NCI-H2029 (cell line): ENCODE results near the gene NDUFS5.
"Not testable (repeated sequence)": the region's sequence is repeated elsewhere in the genome, so short reads cannot be mapped to it uniquely, and the experiment has no call there.

Experiments
- DNase-seq: peaks from one replicate; lab custom pipeline; 2025; lab: John Stamatoyannopoulos, UW

Gene NDUFS5

DNA sequence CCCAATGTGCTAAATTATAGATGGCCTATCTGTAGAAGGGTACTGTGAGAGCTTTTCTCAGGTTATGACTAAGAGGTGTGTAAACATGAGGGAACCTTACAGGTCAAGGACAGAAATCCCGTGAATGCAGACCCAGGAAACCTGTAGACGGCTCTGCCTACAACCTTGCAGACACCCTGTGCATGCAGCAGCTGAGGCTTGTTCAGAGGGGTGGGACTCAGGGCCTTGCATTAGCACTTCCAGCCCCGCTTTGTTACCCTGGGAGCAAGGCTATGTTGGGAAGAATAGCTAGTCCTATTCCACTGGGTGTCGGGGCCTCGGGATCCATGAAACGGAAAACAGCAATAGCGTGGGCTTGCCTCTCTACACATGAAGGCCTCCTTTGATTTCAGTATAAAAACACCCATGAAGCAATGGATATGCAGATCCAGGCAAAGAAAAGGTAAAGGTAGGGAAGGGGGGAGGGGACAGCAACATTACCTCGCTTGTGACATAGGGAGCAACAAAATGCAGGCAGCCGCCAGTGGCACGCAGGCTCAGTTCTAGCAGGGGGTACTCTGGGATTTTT lies 9.5 kb upstream of the NDUFS5 start:
- DNase-seq: no peak

DNA sequence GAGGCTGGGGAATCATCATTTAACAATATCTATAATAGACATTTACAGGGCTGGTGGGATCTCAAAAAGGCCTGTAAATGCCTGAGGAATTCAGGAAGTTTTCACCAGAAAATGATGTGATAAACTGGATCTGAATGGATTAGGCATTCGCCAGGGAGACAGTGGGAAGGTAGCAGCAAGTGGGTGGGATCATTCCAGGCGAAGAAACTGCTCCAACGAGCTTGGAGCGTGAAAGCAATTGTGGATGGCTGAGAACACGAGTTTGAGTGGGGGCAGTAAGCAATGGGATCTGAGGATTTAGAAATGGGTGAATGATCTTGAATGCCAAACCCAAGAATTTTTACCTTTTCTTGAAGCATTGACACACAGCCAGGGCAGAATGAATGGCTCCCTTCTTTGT lies 8.9 kb upstream of the NDUFS5 start:
- DNase-seq: no peak

DNA sequence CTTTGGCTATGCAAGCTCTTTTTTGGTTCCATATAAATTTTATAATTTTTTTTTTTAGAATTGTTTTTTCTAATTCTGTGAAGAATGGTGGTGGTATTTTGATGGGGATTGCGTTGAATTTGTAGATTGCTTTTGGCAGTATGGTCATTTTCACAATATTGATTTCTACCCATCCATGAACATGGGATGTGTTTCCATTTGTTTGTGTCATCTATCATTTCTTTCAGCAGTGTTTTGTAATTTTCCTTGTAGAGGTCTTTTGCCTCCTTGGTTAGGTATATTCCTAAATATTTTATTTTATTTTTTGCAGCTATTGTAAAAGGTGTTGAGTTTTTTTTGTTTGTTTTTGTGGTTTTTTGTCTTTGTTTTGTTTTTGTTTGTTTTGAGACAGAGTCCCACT lies 5.7 kb upstream of the NDUFS5 start:
- DNase-seq: not testable (repeated sequence)

DNA sequence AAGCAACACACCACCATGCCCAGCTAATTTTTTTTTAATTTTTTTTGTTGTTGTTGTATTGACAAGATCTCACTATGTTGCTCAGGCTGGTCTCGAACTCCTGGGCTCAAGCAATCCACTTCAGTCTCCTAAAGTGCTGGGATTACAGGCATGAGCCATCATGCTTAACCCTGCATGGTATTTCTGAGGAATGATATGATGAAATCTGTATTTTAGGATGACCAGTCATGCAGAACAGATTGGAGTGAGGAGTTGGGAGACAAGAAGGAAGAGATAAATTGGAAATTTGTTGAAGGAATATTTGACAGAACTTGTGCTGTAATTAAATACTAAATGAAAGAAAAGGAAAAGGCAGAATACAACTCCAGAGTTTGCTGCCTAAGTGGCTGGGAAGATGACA lies 4.7 kb upstream of the NDUFS5 start:
- no peak for DNase-seq

DNA sequence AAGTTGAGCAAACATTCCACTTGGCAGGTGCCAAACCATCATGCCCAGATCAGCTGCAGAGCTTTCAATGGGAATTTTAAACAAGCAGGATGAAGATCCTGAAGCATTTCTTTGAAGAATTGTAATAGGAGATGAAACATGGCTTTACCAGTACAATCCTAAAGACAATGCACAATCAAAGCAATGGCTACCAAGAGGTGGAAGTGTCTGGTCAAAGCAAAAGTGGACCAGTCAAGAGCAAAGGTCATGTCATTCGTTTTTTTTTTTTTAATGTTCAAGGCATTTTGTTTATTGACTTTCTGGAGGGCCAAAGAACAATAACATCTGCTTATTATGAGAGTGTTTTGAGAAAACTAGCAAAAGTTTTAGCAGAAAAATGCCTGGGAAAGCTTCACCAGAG lies 3.0 kb upstream of the NDUFS5 start:
- no peak for DNase-seq

DNA sequence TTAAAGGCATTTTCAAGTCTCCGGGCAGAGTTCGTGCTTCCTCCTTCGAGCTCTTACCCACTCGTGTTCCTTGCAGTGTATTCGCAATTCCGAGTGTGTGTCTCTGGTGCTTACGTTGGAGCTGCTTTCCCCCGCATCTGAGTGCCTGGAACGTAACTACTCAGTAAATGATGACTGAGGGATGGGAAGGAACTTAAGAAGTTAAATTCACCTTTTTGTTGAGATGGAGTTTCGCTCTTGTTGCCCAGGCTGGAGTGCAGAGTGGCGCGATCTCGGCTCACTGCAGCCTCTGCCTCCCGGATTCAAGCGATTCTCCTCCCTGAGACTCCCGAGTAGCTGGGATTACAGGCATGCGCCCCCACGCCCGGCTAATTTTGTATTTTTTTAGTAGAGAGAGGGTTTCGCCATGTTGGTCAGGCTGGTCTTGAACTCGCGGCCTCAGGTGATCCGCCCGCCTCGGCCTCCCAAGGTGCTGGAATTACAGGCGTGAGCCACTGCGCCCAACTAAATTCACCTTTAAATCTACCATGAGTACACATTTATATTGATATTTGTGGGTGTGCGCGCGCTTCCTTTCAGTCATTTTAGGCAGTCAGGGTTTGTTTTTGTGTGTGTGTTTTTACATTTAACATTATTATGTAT lies 837 bp downstream of the NDUFS5 start:
- DNase-seq: no peak

DNA sequence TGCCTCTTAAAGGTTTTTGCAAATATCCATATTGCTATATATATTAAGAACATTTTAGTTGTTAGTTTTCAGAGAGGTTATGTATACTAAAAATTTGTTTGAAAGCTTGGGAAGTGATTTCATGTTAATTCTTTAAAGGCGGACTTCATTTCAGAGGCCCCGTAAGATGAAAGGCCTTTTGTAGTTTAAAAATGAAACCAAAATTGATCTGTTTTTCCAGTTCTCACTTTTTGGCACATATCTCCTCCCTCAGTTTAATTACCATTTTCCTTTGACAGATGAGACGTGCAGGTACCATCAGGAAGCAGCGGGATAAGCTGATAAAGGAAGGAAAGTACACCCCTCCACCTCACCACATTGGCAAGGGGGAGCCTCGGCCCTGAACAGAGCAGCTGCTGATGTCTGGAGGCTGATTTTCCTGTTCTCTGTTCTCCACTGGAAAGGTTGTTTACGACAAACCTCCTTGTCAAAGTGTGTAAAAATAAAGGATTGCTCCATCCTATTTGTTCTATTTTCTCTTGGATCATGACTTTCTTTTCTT lies 8.0 kb downstream of the NDUFS5 start:
- no peak for DNase-seq

DNA sequence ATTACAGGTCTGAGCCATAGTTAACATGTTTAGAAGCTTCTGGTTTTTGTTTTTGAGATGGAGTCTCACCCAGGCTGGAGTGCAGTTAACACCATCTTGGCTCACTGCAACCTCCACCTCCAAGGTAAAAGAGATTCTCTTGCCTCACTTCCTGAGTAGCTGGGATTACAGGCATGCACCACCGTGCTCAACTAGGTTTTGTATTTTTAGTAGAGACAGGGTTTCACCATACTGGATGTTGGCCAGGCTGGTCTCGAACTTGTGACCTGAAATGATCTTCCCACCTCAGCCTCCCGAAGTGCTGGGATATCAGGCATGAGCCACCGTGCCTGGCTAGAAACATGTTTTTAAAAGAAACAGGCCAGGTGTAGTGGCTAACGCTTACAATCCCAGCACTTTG lies 10.5 kb downstream of the NDUFS5 start:
- DNase-seq: no peak

DNA sequence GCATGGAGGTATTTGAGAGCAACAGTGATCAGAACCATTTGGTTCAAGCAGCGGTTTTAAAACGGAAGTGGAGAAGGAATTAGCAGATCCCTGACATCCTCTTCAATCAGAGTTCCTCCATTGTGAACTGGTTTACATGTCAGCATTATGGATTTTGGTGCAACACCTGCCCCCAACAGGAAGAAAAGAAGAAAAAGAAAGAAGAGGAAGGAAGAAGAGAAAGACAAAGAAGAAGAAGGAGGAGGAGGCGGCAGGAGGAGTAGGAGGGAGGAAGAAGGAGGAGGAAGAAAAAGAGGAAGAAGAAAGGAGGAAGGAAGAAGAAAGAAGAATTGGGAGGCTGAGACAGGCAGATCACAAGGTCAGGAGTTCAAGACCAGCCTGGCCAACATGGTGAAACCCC lies 17.4 kb downstream of the NDUFS5 start:
- DNase-seq: no peak

DNA sequence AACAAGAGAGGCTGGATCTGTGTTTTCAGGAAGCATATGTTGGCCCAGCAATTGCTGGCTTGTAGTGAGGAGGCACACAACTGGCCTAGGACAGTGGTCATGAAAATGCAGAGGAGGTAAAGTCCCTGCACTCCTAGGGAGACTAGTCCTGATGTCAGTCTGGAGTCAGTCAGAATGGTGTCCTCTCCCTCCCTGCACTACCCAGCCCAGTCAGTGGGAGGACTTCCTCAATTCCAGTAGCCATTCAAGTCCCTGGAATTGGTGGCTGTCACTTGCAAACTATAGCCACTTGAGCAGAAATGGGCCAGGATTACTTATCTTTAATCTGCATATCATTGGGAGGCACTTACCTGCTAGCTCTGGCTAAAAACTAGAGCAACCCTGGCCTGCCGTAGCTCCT lies 18.6 kb downstream of the NDUFS5 start:
- no peak for DNase-seq

DNA sequence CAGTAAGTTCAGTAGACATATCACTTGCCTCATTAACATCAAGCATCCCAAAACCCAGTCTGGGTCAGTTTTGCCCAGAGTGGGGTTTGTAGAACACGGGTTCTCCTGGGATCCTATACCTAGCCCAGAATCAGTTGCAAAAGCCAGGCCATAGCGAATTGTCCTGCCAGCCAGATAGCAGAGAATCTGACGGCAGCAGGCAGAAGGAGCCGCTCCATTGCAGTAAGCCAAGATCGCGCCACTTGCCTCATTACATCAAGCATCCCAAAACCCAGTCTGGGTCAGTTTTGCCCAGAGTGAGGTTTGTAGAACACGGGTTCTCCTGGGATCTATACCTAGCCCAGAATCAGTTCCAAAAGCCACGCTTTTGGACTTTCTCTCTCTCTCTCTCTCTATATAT lies 19.1 kb downstream of the NDUFS5 start:
- no peak for DNase-seq

DNA sequence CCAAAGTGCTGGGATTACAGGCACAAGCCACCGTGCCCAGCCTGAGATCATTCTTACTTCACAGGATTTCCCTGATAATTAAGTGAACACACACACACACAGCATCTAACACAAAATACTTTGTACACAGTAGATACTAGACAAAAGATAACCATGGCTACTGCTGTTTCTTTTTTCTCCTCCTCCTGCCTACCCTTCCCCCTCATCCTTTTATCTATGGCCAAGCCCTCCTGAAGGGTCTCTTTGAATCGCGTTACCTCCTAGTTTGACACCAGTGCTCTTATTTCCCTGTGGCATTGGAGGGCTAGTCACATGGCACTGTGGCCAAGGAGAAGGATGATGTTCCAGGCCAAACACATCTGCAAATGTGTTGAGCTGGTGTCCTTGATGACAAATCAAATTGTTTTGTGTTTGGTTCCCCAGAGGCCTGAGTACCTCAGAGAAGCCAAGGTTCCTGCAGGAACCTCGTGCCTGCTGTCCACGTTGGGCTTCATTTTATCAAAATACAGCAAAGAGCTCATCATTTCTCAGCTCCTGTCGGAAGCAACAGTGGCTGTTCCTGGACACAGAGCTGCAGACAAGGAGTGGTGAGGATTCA lies 20.6 kb downstream of the NDUFS5 start:
- DNase-seq: no peak

DNA sequence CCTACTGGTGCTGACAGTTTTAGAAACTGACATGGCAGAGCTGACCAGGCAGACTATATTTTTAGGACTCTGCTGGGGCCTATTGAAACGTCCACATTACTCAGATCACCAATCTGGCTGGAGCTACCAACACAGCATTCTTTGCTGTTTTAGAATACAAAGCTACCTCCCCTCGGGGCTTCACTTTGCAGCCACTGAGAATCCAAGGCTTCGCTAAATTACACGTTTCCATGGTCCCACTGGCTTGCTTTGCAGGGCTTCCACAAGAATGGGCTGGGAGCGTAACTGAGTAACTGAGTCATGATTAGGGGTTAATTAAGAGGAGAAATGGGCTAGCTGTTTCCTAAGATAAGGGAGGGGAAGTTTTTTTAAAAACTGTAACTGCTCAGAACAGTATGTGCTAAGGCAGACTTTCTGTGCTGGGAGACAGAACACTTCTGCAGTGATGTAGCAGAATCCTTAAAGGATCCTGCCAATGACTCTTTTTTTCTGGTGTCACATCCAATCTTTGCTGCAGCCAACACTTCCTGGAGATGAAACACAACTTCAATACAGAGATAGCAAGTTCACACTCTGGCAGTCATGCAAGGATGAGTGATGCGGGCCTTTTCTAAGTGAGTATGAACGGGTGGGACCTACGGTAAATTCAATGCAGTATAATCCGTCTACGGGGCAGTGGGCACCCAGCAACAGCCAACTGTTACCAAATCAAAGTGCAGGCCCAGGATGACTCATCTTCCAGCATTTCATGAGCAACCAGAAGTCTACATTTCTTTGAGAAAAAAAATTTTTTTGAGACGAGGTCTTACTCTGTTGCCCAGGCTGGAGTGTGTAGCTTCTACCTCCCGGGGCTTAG lies 21.5 kb downstream of the NDUFS5 start:
- no peak for DNase-seq

DNA sequence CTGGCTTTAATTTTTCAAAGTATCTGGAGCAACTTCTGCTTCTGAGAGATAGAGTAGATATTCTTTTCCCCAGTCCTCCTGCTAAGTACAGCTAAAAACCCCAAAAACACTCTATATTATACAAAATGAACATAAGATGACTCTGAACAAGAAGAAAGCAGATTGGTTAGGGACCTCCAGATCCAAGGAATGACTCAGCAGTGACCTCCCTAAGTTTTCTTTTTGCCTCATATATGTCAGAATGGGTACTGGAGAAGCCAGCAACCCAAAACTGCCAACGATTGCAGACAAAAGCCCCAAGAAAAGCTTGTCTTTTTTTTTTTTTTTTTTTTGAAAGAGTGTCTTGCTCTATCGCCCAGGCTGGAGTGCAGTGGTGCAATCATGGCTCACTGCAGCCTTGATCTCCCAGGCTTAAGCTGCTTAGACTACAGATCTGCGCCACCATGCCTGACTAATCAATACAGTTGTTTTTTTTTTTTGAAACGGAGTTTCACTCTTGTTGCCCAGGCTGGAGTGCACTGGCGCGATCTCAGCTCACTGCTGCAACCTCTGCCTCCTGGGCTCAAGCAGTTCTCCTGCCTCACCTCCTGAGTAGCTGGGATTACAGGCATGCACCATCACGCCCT lies 22.7 kb downstream of the NDUFS5 start:
- no peak for DNase-seq

DNA sequence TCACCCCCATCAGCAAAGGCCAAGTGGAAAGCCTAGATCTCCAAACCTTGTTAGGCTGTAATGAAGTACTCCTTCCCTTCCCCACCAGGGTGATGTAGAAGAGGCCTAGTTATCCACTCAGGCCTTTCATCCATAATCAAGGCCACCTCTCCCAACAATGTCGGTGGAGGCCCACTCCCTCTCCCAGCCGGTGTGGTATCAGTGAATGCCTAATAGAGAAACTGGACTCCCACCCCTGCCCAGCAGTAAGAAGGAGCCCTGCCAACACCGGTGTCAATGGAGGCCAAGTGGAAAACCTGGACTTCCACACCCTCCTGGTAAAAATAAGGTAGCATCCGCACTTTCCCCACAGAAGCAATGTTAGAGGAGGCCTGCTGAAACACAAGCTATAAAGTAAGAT lies 23.9 kb downstream of the NDUFS5 start:
- no peak for DNase-seq

DNA sequence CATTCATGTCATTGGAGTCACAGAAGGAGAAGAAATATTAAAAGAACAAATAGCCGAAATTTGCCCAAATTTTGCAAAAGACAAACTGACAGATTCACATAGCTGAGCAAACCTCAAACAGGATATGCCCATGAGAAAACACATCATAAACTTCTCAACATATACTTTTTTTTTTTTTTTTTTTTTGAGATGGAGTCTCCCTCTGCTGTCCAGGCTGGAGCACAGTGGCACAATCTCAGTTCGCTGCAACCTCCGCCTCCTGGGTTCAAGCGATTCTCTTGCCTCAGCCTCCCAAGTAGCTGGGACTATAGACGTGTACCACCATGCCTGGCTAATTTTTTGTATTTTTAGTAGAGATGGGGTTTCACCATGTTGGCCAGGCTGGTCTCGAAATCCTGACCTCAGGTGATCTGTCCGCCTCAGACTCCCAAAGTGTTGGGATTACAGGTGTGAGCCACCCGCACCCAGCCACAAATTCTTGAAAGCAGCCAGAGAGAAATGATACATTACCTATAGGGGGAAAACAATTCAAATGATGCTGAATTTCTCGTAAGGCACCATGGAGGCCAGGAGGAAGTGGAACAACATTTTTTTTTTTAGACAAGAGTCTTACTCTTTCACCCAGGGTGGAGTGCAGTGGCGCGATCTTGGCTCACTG lies 25.2 kb downstream of the NDUFS5 start:
- not testable (repeated sequence) for DNase-seq

DNA sequence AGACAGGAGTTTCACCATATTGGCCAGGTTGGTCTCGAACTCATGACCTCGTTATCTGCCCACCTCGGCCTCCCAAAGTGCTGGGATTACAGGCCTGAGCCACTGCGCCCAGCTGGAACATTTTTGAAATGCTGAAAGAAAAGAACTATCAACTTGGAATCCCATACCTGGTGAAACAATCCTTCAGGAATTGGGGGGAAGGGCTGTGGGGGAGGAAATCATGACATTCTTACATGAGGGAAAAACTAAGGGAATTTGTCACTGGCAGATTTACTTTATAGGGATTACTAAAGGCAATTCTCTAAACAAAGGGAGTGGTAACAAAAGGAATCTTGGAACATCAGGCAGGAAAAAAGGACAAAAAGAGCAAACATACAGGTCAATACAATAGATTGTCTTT lies 25.8 kb downstream of the NDUFS5 start:
- no peak for DNase-seq

DNA sequence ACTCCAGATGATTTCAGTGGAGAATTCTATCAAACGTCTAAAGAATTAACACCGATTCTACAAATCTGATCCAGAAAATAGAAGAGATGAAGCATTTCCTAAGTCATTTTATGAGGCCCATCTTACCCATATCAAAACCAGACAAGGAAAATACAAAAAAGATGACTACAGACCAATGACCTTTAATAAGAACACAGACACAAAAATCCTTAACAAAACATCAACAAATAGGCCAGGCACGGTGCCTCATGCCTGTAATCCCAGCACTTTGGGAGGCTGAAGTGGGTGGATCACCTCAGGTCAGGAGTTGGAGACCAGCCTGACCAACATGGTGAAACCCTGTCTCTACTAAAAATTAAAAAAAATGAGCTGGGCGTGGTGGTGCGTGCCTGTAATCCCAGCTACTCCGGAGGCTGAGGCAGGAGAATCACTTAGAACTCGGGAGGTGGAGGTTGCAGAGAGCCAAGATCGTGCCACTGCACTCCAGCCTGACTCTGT lies 29.1 kb downstream of the NDUFS5 start:
- not testable (repeated sequence) for DNase-seq

DNA sequence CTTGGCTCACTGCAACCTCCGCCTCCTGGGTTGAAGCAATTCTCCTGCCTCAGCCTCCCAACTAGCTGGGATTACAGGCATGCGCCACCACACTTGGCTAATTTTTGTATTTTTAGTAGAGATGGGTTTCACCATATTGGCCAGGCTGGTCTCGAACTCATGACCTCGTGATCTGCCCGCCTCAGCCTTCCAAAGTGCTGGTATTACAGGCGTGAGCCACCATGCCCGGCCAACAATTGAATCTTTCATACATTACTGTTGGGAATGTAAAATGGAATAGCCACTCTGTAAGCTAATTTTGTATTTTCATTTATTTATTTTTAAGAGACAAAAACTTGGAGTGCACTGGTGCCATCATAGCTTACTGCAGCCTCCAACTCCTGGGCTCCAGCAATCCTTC lies 35.4 kb downstream of the NDUFS5 start:
- DNase-seq: not testable (repeated sequence)

DNA sequence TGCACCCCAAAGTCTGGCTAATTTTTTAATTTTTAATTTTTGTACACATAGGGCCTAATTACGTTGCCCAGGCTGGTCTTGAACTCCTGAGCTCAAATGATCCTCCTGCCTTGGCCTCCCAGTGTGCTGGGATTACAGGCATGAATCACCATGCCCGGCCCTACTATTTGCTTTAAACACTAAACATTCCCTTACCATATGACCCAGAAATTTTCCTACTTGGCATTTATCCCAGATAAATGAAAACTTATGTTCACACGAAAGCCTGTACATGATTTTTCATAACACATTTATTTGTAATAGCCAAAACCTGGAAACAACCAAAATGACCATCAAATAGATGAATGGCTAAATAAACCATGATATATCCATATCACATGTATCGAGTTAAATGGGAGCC lies 35.8 kb downstream of the NDUFS5 start:
- no peak for DNase-seq

DNA sequence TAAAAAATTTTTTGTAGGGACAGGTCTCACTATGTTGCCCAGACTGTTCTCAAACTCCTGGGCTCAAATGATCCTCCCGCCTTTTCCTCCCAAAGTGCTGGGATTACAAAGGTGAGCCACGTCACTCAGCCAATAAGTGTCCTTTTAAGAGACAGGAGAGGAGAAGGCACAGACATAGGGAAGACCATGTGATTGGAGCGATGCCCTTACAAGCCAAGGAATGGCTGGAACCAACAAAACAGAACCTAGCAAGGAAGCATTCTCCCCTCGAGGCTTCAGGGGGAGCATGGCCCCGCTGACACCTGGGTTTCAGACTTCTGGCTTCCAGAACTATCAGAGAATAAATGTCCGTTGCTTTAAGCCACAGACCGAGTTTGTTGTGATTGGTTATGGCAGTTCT lies 37.0 kb downstream of the NDUFS5 start:
- DNase-seq: no peak

DNA sequence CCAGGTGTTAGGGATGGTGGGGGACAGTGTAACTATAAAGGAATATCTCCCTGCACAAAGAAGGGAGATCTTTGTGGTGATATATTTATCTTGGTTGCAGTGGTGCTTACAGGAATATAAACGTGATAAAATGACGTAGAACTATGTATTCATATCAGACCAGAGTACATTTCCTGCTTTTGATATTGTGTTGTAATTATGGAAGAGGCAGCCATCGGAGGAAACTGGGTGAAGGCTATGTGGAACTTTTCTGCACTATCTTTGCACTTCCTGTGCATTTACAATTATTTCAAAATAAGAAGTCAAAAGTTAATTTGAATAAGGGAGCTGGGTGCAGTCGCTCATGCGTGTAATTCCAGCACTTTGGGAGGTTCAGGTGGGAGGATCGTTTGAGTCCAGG lies 37.6 kb downstream of the NDUFS5 start:
- DNase-seq: no peak
